ENCODE measurements around the gene RAX2. TPM values are rescaled to one million over a fixed set of nuclear protein-coding genes. Genes with fewer than 3 reads are reported as not detected.

The RAX2 gene
- polyA plus RNA-seq, 1 donor from 2014 or later = not detected

GRCh38 chr19:3819989-3820388 lies 48.0 kb upstream of the RAX2 start:
- H3K36me3 ChIP-seq (ENCODE audit: insufficient read depth, low read length) = no peaks in the 10 kb centered on the region
- no peaks in the 10 kb centered on the region for H3K79me2 ChIP-seq (replicated peaks; ENCODE audit: insufficient read depth, low read length)
- H3K4me3 ChIP-seq (ENCODE audit: low read length) = no peak overlapping the region
- no peak overlapping the region for H3K4me2 ChIP-seq (ENCODE audit: low read length)
- no peaks in the 10 kb centered on the region for H3K9me2 ChIP-seq (ENCODE audit: insufficient read depth, low read length)
- H3K27me3 ChIP-seq (ENCODE audit: insufficient read depth, low read depth, low read length) = no peaks in the 10 kb centered on the region
- no peaks in the 10 kb centered on the region for H3K9me3 ChIP-seq (ENCODE audit: low read length)
- H3K27ac ChIP-seq (ENCODE audit: low read length) = no peak overlapping the region
- H4K20me1 ChIP-seq (ENCODE audit: insufficient read depth) = no peaks in the 10 kb centered on the region
- no peak overlapping the region for H2AFZ ChIP-seq (ENCODE audit: low read depth, low read length)
- no peak overlapping the region for H3K9ac ChIP-seq (ENCODE audit: low read length)
- no peaks in the 10 kb centered on the region for H3F3A ChIP-seq (ENCODE audit: insufficient read depth, low read length, poor library complexity, severe bottlenecking)
- TF ChIP-seq MXI1 (conservative IDR thresholded peaks at IDR 0.05; ENCODE audit: poor library complexity, severe bottlenecking) (no peak), SMC3 (conservative IDR thresholded peaks at IDR 0.05; ENCODE audit: poor library complexity) (no peak), TAF1 (IDR thresholded peaks at IDR 0.05; ENCODE audit: low read depth) (no peak), EZH2 (IDR thresholded peaks at IDR 0.05; ENCODE audit: borderline replicate concordance, insufficient read depth, low read length, poor library complexity, severe bottlenecking) (no peak), REST (IDR thresholded peaks at IDR 0.05; ENCODE audit: borderline replicate concordance) (no peak), RAD21 (conservative IDR thresholded peaks at IDR 0.05) (no peak), POLR2AphosphoS5 (IDR thresholded peaks at IDR 0.05) (no peak), EP300 (conservative IDR thresholded peaks at IDR 0.05; ENCODE audit: poor library complexity, severe bottlenecking) (no peak), CTCF (IDR thresholded peaks at IDR 0.05; ENCODE audit: poor library complexity, severe bottlenecking) (no peak)

GRCh38 chr19:3818918-3819317 lies 46.9 kb upstream of the RAX2 start:
- Histone ChIP-seq H3K4me2 (ENCODE audit: low read length) (no peak overlapping the region), H3K79me2 (replicated peaks; ENCODE audit: insufficient read depth, low read length) (no peaks in the 10 kb centered on the region), H2AFZ (ENCODE audit: low read depth, low read length) (no peak overlapping the region), H3K9me2 (ENCODE audit: insufficient read depth, low read length) (no peaks in the 10 kb centered on the region), H3K4me3 (ENCODE audit: low read length) (no peak overlapping the region), H3K27me3 (ENCODE audit: insufficient read depth, low read depth, low read length) (no peaks in the 10 kb centered on the region), H4K20me1 (ENCODE audit: insufficient read depth) (no peaks in the 10 kb centered on the region), H3F3A (ENCODE audit: insufficient read depth, low read length, poor library complexity, severe bottlenecking) (no peaks in the 10 kb centered on the region), H3K9ac (ENCODE audit: low read length) (no peak overlapping the region), H3K27ac (ENCODE audit: low read length) (no peak overlapping the region), H3K36me3 (ENCODE audit: insufficient read depth, low read length) (no peaks in the 10 kb centered on the region), H3K9me3 (ENCODE audit: low read length) (no peaks in the 10 kb centered on the region)
- TF ChIP-seq EP300 (conservative IDR thresholded peaks at IDR 0.05; ENCODE audit: poor library complexity, severe bottlenecking) = no peak
- TF ChIP-seq TAF1 (IDR thresholded peaks at IDR 0.05; ENCODE audit: low read depth) = no peak
- TF ChIP-seq SMC3 (conservative IDR thresholded peaks at IDR 0.05; ENCODE audit: poor library complexity) = no peak
- TF ChIP-seq POLR2AphosphoS5 (IDR thresholded peaks at IDR 0.05) = no peak
- TF ChIP-seq EZH2 (IDR thresholded peaks at IDR 0.05; ENCODE audit: borderline replicate concordance, insufficient read depth, low read length, poor library complexity, severe bottlenecking) = no peak
- no peak for TF ChIP-seq CTCF (IDR thresholded peaks at IDR 0.05; ENCODE audit: poor library complexity, severe bottlenecking)
- TF ChIP-seq MXI1 (conservative IDR thresholded peaks at IDR 0.05; ENCODE audit: poor library complexity, severe bottlenecking) = no peak
- TF ChIP-seq REST (IDR thresholded peaks at IDR 0.05; ENCODE audit: borderline replicate concordance) = no peak
- TF ChIP-seq RAD21 (conservative IDR thresholded peaks at IDR 0.05) = no peak
